ENCODE data around the gene PWWP2A.

DNA sequence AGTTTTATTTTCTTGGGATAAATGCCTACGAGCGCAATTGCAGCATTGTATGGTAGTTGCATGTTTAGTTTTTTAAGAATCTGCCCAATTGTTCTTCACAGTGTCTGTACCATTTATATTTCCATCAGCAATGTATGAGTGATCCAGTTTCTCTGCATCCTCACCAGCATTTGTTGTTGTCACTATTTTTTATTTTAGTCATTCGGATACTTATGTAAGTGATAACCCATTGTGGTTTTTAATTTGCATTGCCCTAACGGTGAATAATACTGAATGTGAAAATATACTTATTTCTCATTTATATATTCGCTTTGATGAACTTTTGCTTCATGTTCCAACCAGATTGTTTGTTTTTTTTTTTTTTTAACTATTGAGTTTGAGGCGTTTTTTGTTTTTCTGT is 33.7 kb upstream of the PWWP2A start:
- TF ChIP-seq POLR2A (IDR thresholded peaks at IDR 0.05) = no peak
- TF ChIP-seq, protein P1, sequence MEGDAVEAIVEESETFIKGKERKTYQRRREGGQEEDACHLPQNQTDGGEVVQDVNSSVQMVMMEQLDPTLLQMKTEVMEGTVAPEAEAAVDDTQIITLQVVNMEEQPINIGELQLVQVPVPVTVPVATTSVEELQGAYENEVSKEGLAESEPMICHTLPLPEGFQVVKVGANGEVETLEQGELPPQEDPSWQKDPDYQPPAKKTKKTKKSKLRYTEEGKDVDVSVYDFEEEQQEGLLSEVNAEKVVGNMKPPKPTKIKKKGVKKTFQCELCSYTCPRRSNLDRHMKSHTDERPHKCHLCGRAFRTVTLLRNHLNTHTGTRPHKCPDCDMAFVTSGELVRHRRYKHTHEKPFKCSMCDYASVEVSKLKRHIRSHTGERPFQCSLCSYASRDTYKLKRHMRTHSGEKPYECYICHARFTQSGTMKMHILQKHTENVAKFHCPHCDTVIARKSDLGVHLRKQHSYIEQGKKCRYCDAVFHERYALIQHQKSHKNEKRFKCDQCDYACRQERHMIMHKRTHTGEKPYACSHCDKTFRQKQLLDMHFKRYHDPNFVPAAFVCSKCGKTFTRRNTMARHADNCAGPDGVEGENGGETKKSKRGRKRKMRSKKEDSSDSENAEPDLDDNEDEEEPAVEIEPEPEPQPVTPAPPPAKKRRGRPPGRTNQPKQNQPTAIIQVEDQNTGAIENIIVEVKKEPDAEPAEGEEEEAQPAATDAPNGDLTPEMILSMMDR (IDR thresholded peaks at IDR 0.05) = no peak
